CD14-positive monocyte (primary cell): Measurements from ENCODE around the gene HOXC12. TPM values are rescaled to one million over a fixed set of nuclear protein-coding genes. Genes with fewer than 3 reads are reported as not detected.

ENCODE experiments used
- DNase-seq, 3 donors: peaks; one replicate each; pipeline ENCODE4 v3.0.0-alpha.2; 2011 to 2022
- H2AFZ ChIP-seq: 2 replicates; pipeline ENCODE4 v1.6.0; 2012; ENCODE audit warnings: mild to moderate bottlenecking, low read depth, low read length, inconsistent platforms; ENCODE audit not compliant: insufficient read depth, poor library complexity, severe bottlenecking
- H3K27ac ChIP-seq, 2 donors: 1 replicate in 1 of 2; 2 replicates in 1 of 2; pipeline ENCODE4 v1.5.1; 2012 to 2013; ENCODE audit warnings: low read length in 2 of 2, control low read depth in 1 of 2, inconsistent platforms in 1 of 2, low read depth in 1 of 2, mild to moderate bottlenecking in 1 of 2
- H3K27me3 ChIP-seq, 2 donors: one replicate each; pipeline versions ENCODE4 v1.6.0 to v1.6.1; 2011 to 2013; ENCODE audit warnings: low read length in 2 of 2; ENCODE audit not compliant: control insufficient read depth in 2 of 2, insufficient read depth in 2 of 2
- H3K36me3 ChIP-seq, 2 donors: replicated peaks in 1 of 2; 1 replicate in 1 of 2; 2 replicates in 1 of 2; pipeline versions ENCODE4 v1.5.1 to v1.6.1; 2012 to 2013; ENCODE audit warnings: low read length in 2 of 2, control low read depth in 1 of 2, inconsistent platforms in 1 of 2, mild to moderate bottlenecking in 1 of 2; ENCODE audit not compliant: insufficient read depth in 2 of 2, control insufficient read depth in 1 of 2
- H3K4me1 ChIP-seq, 2 donors: 1 replicate in 1 of 2; 2 replicates in 1 of 2; pipeline versions ENCODE4 v1.5.1 to v1.6.1; 2012 to 2013; ENCODE audit warnings: low read length in 2 of 2, control low read depth in 1 of 2, inconsistent platforms in 1 of 2, mild to moderate bottlenecking in 1 of 2, moderate library complexity in 1 of 2; ENCODE audit not compliant: insufficient read depth in 2 of 2, control insufficient read depth in 1 of 2
- H3K4me2 ChIP-seq: replicated peaks from 2 replicates; pipeline ENCODE3; 2012; ENCODE audit warnings: low read length, moderate library complexity, mild to moderate bottlenecking; ENCODE audit not compliant: poor library complexity, severe bottlenecking; ENCODE audit errors: extremely low read depth
- H3K4me3 ChIP-seq, 3 experiments: fragments of 200-600 bp in 1 of 3; sonication (generic) in 1 of 3; replicated peaks in 1 of 3; 1 replicate in 2 of 3; 2 replicates in 1 of 3; pipeline ENCODE4 v1.5.1; 2011 to 2013; ENCODE audit warnings: low read length in 3 of 3, mild to moderate bottlenecking in 3 of 3, control low read depth in 2 of 3, low read depth in 2 of 3, inconsistent platforms in 1 of 3, moderate library complexity in 1 of 3
- H3K79me2 ChIP-seq: 2 replicates; pipeline ENCODE4 v1.6.0; 2012; ENCODE audit warnings: mild to moderate bottlenecking, control low read depth, inconsistent platforms, low read length, moderate library complexity; ENCODE audit not compliant: insufficient read depth
- H3K9ac ChIP-seq: 2 replicates; pipeline ENCODE4 v1.6.0; 2017; ENCODE audit warnings: low read length, mild to moderate bottlenecking; ENCODE audit not compliant: insufficient read depth, poor library complexity, severe bottlenecking
- H3K9me3 ChIP-seq, 2 donors: replicated peaks in 1 of 2; 1 replicate in 1 of 2; 2 replicates in 1 of 2; pipeline versions ENCODE4 v1.5.1 to v1.6.1; 2012 to 2013; ENCODE audit warnings: low read length in 2 of 2, control low read depth in 1 of 2; ENCODE audit not compliant: control insufficient read depth in 1 of 2, insufficient read depth in 1 of 2
- H4K20me1 ChIP-seq: 2 replicates; pipeline ENCODE4 v1.6.0; 2012; ENCODE audit warnings: mild to moderate bottlenecking, low read length, control low read depth, moderate library complexity; ENCODE audit not compliant: insufficient read depth
- H3K27ac Mint-ChIP-seq, 7 donors: one replicate each; pipeline ENCODE4 v1.8.0; 2020; ENCODE audit warnings: mild to moderate bottlenecking in 7 of 7, mixed read lengths in 7 of 7, moderate library complexity in 6 of 7, inconsistent platforms in 2 of 7
- H3K27me3 Mint-ChIP-seq, 3 donors: one replicate each; pipeline ENCODE4 v1.8.0; 2021 to 2022; ENCODE audit warnings: low read depth in 3 of 3, mild to moderate bottlenecking in 3 of 3, mixed read lengths in 3 of 3, moderate library complexity in 3 of 3, inconsistent platforms in 1 of 3
- H3K36me3 Mint-ChIP-seq, 2 donors: one replicate each; pipeline ENCODE4 v1.8.0; 2020; ENCODE audit warnings: mixed read lengths in 2 of 2, inconsistent platforms in 1 of 2, mild to moderate bottlenecking in 1 of 2
- H3K4me1 Mint-ChIP-seq: one replicate; pipeline ENCODE4 v1.8.0; 2020; ENCODE audit warnings: mild to moderate bottlenecking, mixed read lengths
- H3K4me3 Mint-ChIP-seq, 2 donors: one replicate each; pipeline ENCODE4 v1.8.0; 2020; ENCODE audit warnings: mild to moderate bottlenecking in 2 of 2, mixed read lengths in 2 of 2, moderate library complexity in 1 of 2
- H3K9me3 Mint-ChIP-seq, 7 donors: one replicate each; pipeline ENCODE4 v1.8.0; 2020 to 2022; ENCODE audit warnings: mixed read lengths in 7 of 7, mild to moderate bottlenecking in 6 of 7, moderate library complexity in 6 of 7, inconsistent platforms in 2 of 7
- WGBS: methylation state at CpG from one replicate; pipeline ENCODE4 v1.1.5; 2013; ENCODE audit warnings: missing lambda C conversion rate; ENCODE audit not compliant: insufficient coverage; 5-methylcytosine and 5-hydroxymethylcytosine counted together
- intact Hi-C, 2 donors: fragments of 100-400 bp; cut with micrococcal nuclease; formaldehyde crosslinking; loops; one replicate each; pipeline versions ENCODE4 v1.15.0 to v1.15.1; 2023
- polyA plus RNA-seq, 3 donors: library from polyadenylated mRNA; depleted of rRNA in 1 of 3; unstranded in 2 of 3; stranded (reverse) in 1 of 3; fragments of 300-500 nt in 2 of 3; fragments of >200 nt in 1 of 3; fragmentation: Illumina TruSeq in 2 of 3; gene quantifications; 1 replicate in 2 of 3; 2 replicates in 1 of 3; pipeline ENCODE4 v1.2.3, GENCODE V29; 2012 to 2021
- TF ChIP-seq, protein P1 (sequence below): fragments of 200-600 bp; IDR thresholded peaks from one replicate; pipeline ENCODE4 v1.8.0; 2022; ENCODE audit warnings: antibody characterized with exemption, mild to moderate bottlenecking

The HOXC12 gene
- polyA plus RNA-seq, 3 donors: not detected

- H3K4me1 Mint-ChIP-seq: peaks cover 28% of the 10 kb centered on the region
- Histone ChIP-seq H4K20me1 (no peaks in the 10 kb centered on the region), H2AFZ (no peak overlapping the region), H3K4me1 (peaks cover 15 to 30% of the 10 kb centered on the region in 2 donors), H3K9ac (no peak overlapping the region), H3K36me3 (no peaks in the 10 kb centered on the region), H3K9me3 (peaks cover 3 to 60% of the 10 kb centered on the region in 2 donors), H3K27me3 (peaks cover 92 to 100% of the 10 kb centered on the region in 2 donors), H3K27ac (no peak overlapping the region), H3K4me3 (no peak overlapping the region), H3K79me2 (no peaks in the 10 kb centered on the region), H3K4me2 (no peak overlapping the region)
- H3K4me3 Mint-ChIP-seq: peak overlapping the region in 1 of 2 donors; percentile 95
- no peak overlapping the region for H3K27ac Mint-ChIP-seq
- H3K27me3 Mint-ChIP-seq: peaks cover 97 to 100% (median 100%) of the 10 kb centered on the region in 3 donors
- intact Hi-C loops: loop anchor here in 1 of 2 donors (5.0 kb wide), 1 partner anchor 45 kb away; the partner anchor contains the start of gene HOXC12
- TF ChIP-seq, protein P1, sequence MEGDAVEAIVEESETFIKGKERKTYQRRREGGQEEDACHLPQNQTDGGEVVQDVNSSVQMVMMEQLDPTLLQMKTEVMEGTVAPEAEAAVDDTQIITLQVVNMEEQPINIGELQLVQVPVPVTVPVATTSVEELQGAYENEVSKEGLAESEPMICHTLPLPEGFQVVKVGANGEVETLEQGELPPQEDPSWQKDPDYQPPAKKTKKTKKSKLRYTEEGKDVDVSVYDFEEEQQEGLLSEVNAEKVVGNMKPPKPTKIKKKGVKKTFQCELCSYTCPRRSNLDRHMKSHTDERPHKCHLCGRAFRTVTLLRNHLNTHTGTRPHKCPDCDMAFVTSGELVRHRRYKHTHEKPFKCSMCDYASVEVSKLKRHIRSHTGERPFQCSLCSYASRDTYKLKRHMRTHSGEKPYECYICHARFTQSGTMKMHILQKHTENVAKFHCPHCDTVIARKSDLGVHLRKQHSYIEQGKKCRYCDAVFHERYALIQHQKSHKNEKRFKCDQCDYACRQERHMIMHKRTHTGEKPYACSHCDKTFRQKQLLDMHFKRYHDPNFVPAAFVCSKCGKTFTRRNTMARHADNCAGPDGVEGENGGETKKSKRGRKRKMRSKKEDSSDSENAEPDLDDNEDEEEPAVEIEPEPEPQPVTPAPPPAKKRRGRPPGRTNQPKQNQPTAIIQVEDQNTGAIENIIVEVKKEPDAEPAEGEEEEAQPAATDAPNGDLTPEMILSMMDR: no peak
- 3% methylated on average over 28 of the region's 35 CpGs for WGBS
- H3K36me3 Mint-ChIP-seq: peaks cover 3 to 19% of the 10 kb centered on the region in 2 donors
- H3K9me3 Mint-ChIP-seq: peaks cover 2 to 67% (median 39%) of the 10 kb centered on the region in 7 donors
- DNase-seq: no peak
Observed at GRCh38 chr12:53997204-53998109, 42.8 kb downstream of the HOXC12 start.

DNA sequence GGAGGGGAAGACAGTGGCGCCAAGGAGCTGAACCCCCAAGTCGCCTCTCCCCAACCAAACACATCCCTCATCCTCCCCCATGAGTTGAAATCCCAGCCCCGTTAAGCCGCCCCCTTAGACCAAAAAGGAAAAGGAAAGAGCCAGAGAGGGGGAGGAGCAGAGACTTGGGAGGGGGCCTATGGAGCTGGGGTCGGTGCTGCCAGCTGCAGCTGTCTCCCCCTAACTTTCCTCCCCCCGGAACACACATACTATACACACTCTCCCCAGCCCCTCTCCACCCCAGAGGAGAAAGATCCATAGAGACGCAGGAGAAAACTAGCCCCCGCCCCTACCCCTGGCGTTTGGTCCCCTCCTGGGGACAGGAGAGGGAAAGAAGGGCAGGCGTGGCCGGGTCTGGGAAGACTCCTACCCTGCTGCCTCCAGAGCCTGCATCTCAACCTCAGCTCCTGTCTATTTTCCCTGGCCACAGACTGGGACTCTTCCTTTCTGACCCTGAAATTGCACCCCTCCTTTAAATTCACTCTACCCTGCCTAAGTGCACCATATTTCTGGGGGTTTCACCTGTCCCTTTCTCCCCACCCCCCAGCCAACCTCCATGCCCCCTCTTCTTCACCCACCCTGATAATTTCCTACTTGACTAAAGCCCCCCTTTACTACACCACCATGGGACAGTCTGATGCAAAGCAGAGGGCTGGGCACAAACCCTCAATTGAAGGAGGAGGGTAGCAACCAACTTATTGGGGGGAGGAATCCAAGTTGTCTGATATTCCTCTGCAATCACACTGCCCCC lies 43.6 kb downstream of the HOXC12 start:
- Histone ChIP-seq H3K36me3 (no peaks in the 10 kb centered on the region), H4K20me1 (no peaks in the 10 kb centered on the region), H3K4me2 (no peak overlapping the region), H3K27ac (no peak overlapping the region), H2AFZ (no peak overlapping the region), H3K4me3 (no peak overlapping the region), H3K9me3 (peaks cover 3 to 54% of the 10 kb centered on the region in 2 donors), H3K27me3 (peaks cover 93 to 100% of the 10 kb centered on the region in 2 donors), H3K79me2 (no peaks in the 10 kb centered on the region), H3K9ac (no peak overlapping the region), H3K4me1 (peaks cover 15 to 30% of the 10 kb centered on the region in 2 donors)
- H3K36me3 Mint-ChIP-seq: peaks cover 3 to 19% of the 10 kb centered on the region in 2 donors
- TF ChIP-seq, protein P1: no peak
- no peak overlapping the region for H3K27ac Mint-ChIP-seq
- DNase-seq: no peak
- H3K9me3 Mint-ChIP-seq: peaks cover 2 to 67% (median 34%) of the 10 kb centered on the region in 7 donors
- peaks cover 98 to 100% (median 100%) of the 10 kb centered on the region in 3 donors for H3K27me3 Mint-ChIP-seq
- peaks cover 29% of the 10 kb centered on the region for H3K4me1 Mint-ChIP-seq
- H3K4me3 Mint-ChIP-seq: peak overlapping the region in 1 of 2 donors; percentile 74
- 0% methylated on average over 1 of the region's 11 CpGs for WGBS
- intact Hi-C loops: loop anchor here in 1 of 2 donors (5.0 kb wide), 1 partner anchor 46 kb away; the partner anchor contains the start of gene HOXC12
